Neural cell (in vitro differentiated cells): ENCODE data around the gene PEX7. TPM values are rescaled to one million over a fixed set of nuclear protein-coding genes. Genes with fewer than 3 reads are reported as not detected.

Experiments used
- H2AFZ ChIP-seq: fragments of 200-600, 300-800 bp; sonication (generic), shearing (Covaris generic); 2 replicates; pipeline ENCODE4 v1.6.0; 2014; ENCODE audit warnings: low read depth, mild to moderate bottlenecking, antibody characterized with exemption, low read length, moderate library complexity
- H3F3A ChIP-seq: fragments of 200-600 bp; shearing (Covaris generic); 2 replicates; pipeline ENCODE4 v1.6.1; 2016; ENCODE audit warnings: mild to moderate bottlenecking, moderate library complexity, mixed read lengths, antibody characterized with exemption, low read length; ENCODE audit not compliant: insufficient read depth, poor library complexity, severe bottlenecking
- H3K27ac ChIP-seq: fragments of 200-600, 300-800 bp; sonication (generic), shearing (Covaris generic); 2 replicates; pipeline ENCODE4 v1.5.1; 2014; ENCODE audit warnings: mild to moderate bottlenecking, low read length, moderate library complexity
- H3K27me3 ChIP-seq: fragments of 300-800, 200-600 bp; sonication (generic), shearing (Covaris generic); 2 replicates; pipeline ENCODE4 v1.6.0; 2014; ENCODE audit warnings: mild to moderate bottlenecking, low read depth, low read length, moderate library complexity; ENCODE audit not compliant: insufficient read depth
- H3K36me3 ChIP-seq: fragments of 300-800, 200-600 bp; sonication (generic), shearing (Covaris generic); 2 replicates; pipeline ENCODE4 v1.5.1; 2014; ENCODE audit warnings: mild to moderate bottlenecking, antibody characterized with exemption, low read length, moderate library complexity; ENCODE audit not compliant: insufficient read depth
- H3K4me2 ChIP-seq: fragments of 300-800, 200-600 bp; sonication (generic), shearing (Covaris generic); 2 replicates; pipeline ENCODE4 v1.6.0; 2014; ENCODE audit warnings: mild to moderate bottlenecking, low read length
- H3K4me3 ChIP-seq: fragments of 300-800, 200-600 bp; sonication (generic), shearing (Covaris generic); 2 replicates; pipeline ENCODE4 v1.5.1; 2014; ENCODE audit warnings: mild to moderate bottlenecking, low read length, moderate library complexity
- H3K79me2 ChIP-seq: fragments of 200-600 bp; shearing (Covaris generic); replicated peaks from 2 replicates; pipeline ENCODE4 v1.6.0; 2014; ENCODE audit warnings: mild to moderate bottlenecking, low read length, moderate library complexity; ENCODE audit not compliant: insufficient read depth
- H3K9ac ChIP-seq: fragments of 300-800, 200-600 bp; sonication (generic), shearing (Covaris generic); 2 replicates; pipeline ENCODE4 v1.6.1; 2016; ENCODE audit warnings: mild to moderate bottlenecking, low read length, mixed read lengths
- H3K9me2 ChIP-seq: fragments of 200-600 bp; shearing (Covaris generic); 2 replicates; pipeline ENCODE4 v1.6.1; 2016; ENCODE audit warnings: mild to moderate bottlenecking, low read length, mixed read lengths; ENCODE audit not compliant: insufficient read depth
- H3K9me3 ChIP-seq: fragments of 200-600, 300-800 bp; sonication (generic), shearing (Covaris generic); 2 replicates; pipeline ENCODE4 v1.6.1; 2016; ENCODE audit warnings: mild to moderate bottlenecking, mixed run types, low read length, moderate library complexity, mixed read lengths
- H4K20me1 ChIP-seq: fragments of 200-600 bp; shearing (Covaris generic); 2 replicates; pipeline ENCODE4 v1.6.1; 2016; ENCODE audit warnings: mild to moderate bottlenecking, mixed run types; ENCODE audit not compliant: insufficient read depth
- CTCF ChIP-seq: fragments of 450-650 bp; IDR thresholded peaks from 2 replicates; pipeline ENCODE4 v1.5.1; 2014; ENCODE audit warnings: antibody characterized with exemption, mild to moderate bottlenecking, moderate library complexity; ENCODE audit not compliant: poor library complexity, severe bottlenecking
- EP300 ChIP-seq: fragments of 450-650 bp; conservative IDR thresholded peaks from 2 replicates; pipeline ENCODE4 v1.6.1; 2014; ENCODE audit warnings: antibody characterized with exemption, mild to moderate bottlenecking, moderate library complexity; ENCODE audit not compliant: poor library complexity, severe bottlenecking
- EZH2 ChIP-seq: fragments of 200-600, 300-800 bp; shearing (Covaris generic), sonication (generic); IDR thresholded peaks from 2 replicates; pipeline ENCODE4 v1.6.1; 2014; ENCODE audit warnings: antibody characterized with exemption, low read length, borderline replicate concordance, mild to moderate bottlenecking; ENCODE audit not compliant: insufficient read depth, poor library complexity, severe bottlenecking
- MXI1 ChIP-seq: fragments of 450-650 bp; conservative IDR thresholded peaks from 2 replicates; pipeline ENCODE4 v1.6.1; 2014; ENCODE audit warnings: antibody characterized with exemption, mild to moderate bottlenecking; ENCODE audit not compliant: poor library complexity, severe bottlenecking
- POLR2AphosphoS5 ChIP-seq: IDR thresholded peaks from 2 replicates; pipeline ENCODE4 v1.6.1; 2012
- RAD21 ChIP-seq: fragments of 450-650 bp; conservative IDR thresholded peaks from 2 replicates; pipeline ENCODE4 v1.6.1; 2014; ENCODE audit warnings: antibody characterized with exemption, mild to moderate bottlenecking, moderate library complexity
- REST ChIP-seq: IDR thresholded peaks from 2 replicates; pipeline ENCODE4 v1.6.1; 2012; ENCODE audit warnings: borderline replicate concordance
- SMC3 ChIP-seq: fragments of 450-650 bp; conservative IDR thresholded peaks from 2 replicates; pipeline ENCODE4 v1.6.1; 2014; ENCODE audit warnings: antibody characterized with exemption, mild to moderate bottlenecking, moderate library complexity; ENCODE audit not compliant: poor library complexity
- TAF1 ChIP-seq: IDR thresholded peaks from 2 replicates; pipeline ENCODE4 v1.6.1; 2012; ENCODE audit warnings: low read depth
- polyA plus RNA-seq: library from polyadenylated mRNA; depleted of rRNA; stranded (reverse); fragments of >200 nt; gene quantifications from 2 replicates; pipeline ENCODE4 v1.2.3, GENCODE V29; 2014

PEX7 gene
- polyA plus RNA-seq, 1 donor from 2014 or later: 10.8 TPM

GRCh38 chr6:136923116-136923953, 100.9 kb downstream of the PEX7 start:
- H4K20me1 ChIP-seq: no peaks in the 10 kb centered on the region
- H3K9me3 ChIP-seq: no peaks in the 10 kb centered on the region
- H3K36me3 ChIP-seq: no peaks in the 10 kb centered on the region
- no peak overlapping the region for H3K9ac ChIP-seq
- H3F3A ChIP-seq: no peaks in the 10 kb centered on the region
- H3K27me3 ChIP-seq: peaks cover 66% of the 10 kb centered on the region
- no peak overlapping the region for H3K27ac ChIP-seq
- H2AFZ ChIP-seq: no peak overlapping the region
- H3K9me2 ChIP-seq: no peaks in the 10 kb centered on the region
- no peak overlapping the region for H3K4me2 ChIP-seq
- no peak overlapping the region for H3K4me3 ChIP-seq
- no peaks in the 10 kb centered on the region for H3K79me2 ChIP-seq
- no peak for TF ChIP-seq TAF1
- TF ChIP-seq RAD21: no peak
- TF ChIP-seq REST: no peak
- TF ChIP-seq CTCF: no peak
- TF ChIP-seq POLR2AphosphoS5: no peak
- no peak for TF ChIP-seq MXI1
- TF ChIP-seq EZH2: no peak
- TF ChIP-seq SMC3: no peak
- no peak for TF ChIP-seq EP300

- Histone ChIP-seq H3K9me2 (no peaks in the 10 kb centered on the region), H4K20me1 (no peaks in the 10 kb centered on the region), H3F3A (no peaks in the 10 kb centered on the region), H3K9me3 (no peaks in the 10 kb centered on the region), H3K79me2 (no peaks in the 10 kb centered on the region), H3K9ac (no peak overlapping the region), H3K36me3 (no peaks in the 10 kb centered on the region), H3K4me3 (no peak overlapping the region), H2AFZ (no peak overlapping the region), H3K4me2 (no peak overlapping the region), H3K27me3 (peaks cover 60% of the 10 kb centered on the region), H3K27ac (no peak overlapping the region)
- no peak for TF ChIP-seq MXI1
- TF ChIP-seq TAF1: no peak
- TF ChIP-seq EP300: no peak
- no peak for TF ChIP-seq POLR2AphosphoS5
- TF ChIP-seq REST: no peak
- TF ChIP-seq SMC3: no peak
- TF ChIP-seq CTCF: no peak
- no peak for TF ChIP-seq RAD21
- TF ChIP-seq EZH2: no peak
Measured at GRCh38 chr6:136923954-136924673, 101.7 kb downstream of the PEX7 start.
